Right ventricle myocardium inferior (tissue), 1 donor: ENCODE data around the gene RHOBTB3. TPM values are rescaled to one million over a fixed set of nuclear protein-coding genes. Genes with fewer than 3 reads are reported as not detected.

Experiments
- ATAC-seq: fragments of 200-7000 bp; cut with Tn5 transposase; one replicate; pipeline ENCODE4 v1.9.1; 2020; ENCODE audit warnings: mild to moderate bottlenecking, moderate library complexity
- DNase-seq: peaks from one replicate; pipeline ENCODE4 v3.0.0; 2021; ENCODE audit errors: missing footprints
- intact Hi-C: fragments of 100-400 bp; cut with DNase I; formaldehyde crosslinking; loops from one replicate; pipeline ENCODE4 v1.11.0; 2022
- total RNA-seq: library from RNA; stranded (reverse); fragmentation: NEBNext Ultra II Directional; extraction: Animal tissue kit (Norgen Biotek cat#: 25700); gene quantifications from one replicate; pipeline ENCODE4 v1.2.1, GENCODE V29; 2021
- donor health status: DM: no; HTN: yes; CAD: no; lungs with severe emphysema.

The RHOBTB3 gene
- total RNA-seq, 1 donor from 2014 or later = 76.5 TPM

GRCh38 chr5:95782181-95782580, 51.0 kb downstream of the RHOBTB3 start:
- intact Hi-C loops = loop anchor here (5.0 to 10.0 kb wide), 2 partner anchors 40 to 553 kb away; partner anchors contain the start of gene GLRX
- ATAC-seq (no peak), DNase-seq (no peak)

GRCh38 chr5:95783661-95784060, 52.5 kb downstream of the RHOBTB3 start:
- DNase-seq = no peak
- intact Hi-C loops = loop anchor here (5.0 to 10.0 kb wide), 2 partner anchors 39 to 551 kb away; partner anchors contain the start of gene GLRX
- ATAC-seq = no peak

- intact Hi-C loops = loop anchor here (5.0 to 10.0 kb wide), 2 partner anchors 38 to 550 kb away; partner anchors contain the start of gene GLRX
- no peak for DNase-seq
- peak; percentile 15 for ATAC-seq
Observed at GRCh38 chr5:95784514-95785302, 53.6 kb downstream of the RHOBTB3 start.

- ATAC-seq (no peak), DNase-seq (no peak)
- intact Hi-C loops = loop anchor here (10.0 kb wide), 1 partner anchor 548 kb away; no protein-coding TSS in a partner anchor
Observed at GRCh38 chr5:95786821-95787418, 55.8 kb downstream of the RHOBTB3 start.

- intact Hi-C loops = loop anchor here (10.0 kb wide), 1 partner anchor 546 kb away; no protein-coding TSS in a partner anchor
- no peak for ATAC-seq
- DNase-seq = no peak
Observed at GRCh38 chr5:95788493-95788892, 57.4 kb downstream of the RHOBTB3 start.

GRCh38 chr5:95791751-95792150, 60.6 kb downstream of the RHOBTB3 start:
- ATAC-seq = no peak
- no peak for DNase-seq
- intact Hi-C loops = no loop called here

GRCh38 chr5:95794070-95794516, 63.0 kb downstream of the RHOBTB3 start:
- DNase-seq (no peak), ATAC-seq (no peak)
- intact Hi-C loops = no loop called here

GRCh38 chr5:95797301-95797700, 66.2 kb downstream of the RHOBTB3 start:
- intact Hi-C loops = no loop called here
- DNase-seq = no peak
- ATAC-seq = no peak

GRCh38 chr5:95798048-95798447, 66.9 kb downstream of the RHOBTB3 start:
- intact Hi-C loops = no loop called here
- ATAC-seq (no peak), DNase-seq (no peak)

- DNase-seq = no peak
- intact Hi-C loops = no loop called here
- no peak for ATAC-seq
Observed at GRCh38 chr5:95798545-95798944, 67.4 kb downstream of the RHOBTB3 start.

GRCh38 chr5:95799191-95799835, 68.2 kb downstream of the RHOBTB3 start:
- DNase-seq = no peak
- no peak for ATAC-seq
- intact Hi-C loops = no loop called here

GRCh38 chr5:95800553-95800952, 69.4 kb downstream of the RHOBTB3 start:
- intact Hi-C loops = no loop called here
- no peak for ATAC-seq
- no peak for DNase-seq

GRCh38 chr5:95801532-95801931, 70.4 kb downstream of the RHOBTB3 start:
- DNase-seq (no peak), ATAC-seq (no peak)
- intact Hi-C loops = no loop called here

- intact Hi-C loops = no loop called here
- ATAC-seq (no peak), DNase-seq (no peak)
Observed at GRCh38 chr5:95801961-95802360, 70.8 kb downstream of the RHOBTB3 start.

- DNase-seq (no peak), ATAC-seq (peak; percentile 62)
- intact Hi-C loops = no loop called here
Observed at GRCh38 chr5:95803271-95804148, 72.4 kb downstream of the RHOBTB3 start.

GRCh38 chr5:95804736-95805539, 73.8 kb downstream of the RHOBTB3 start:
- DNase-seq (no peak), ATAC-seq (no peak)
- intact Hi-C loops = no loop called here

- ATAC-seq = no peak
- intact Hi-C loops = no loop called here
Observed at GRCh38 chr5:95806687-95807086, 75.6 kb downstream of the RHOBTB3 start.

More at GRCh38 chr5:95806687-95807086, 75.6 kb downstream of the RHOBTB3 start:
- DNase-seq = no peak
